Spleen (tissue), 11 donors: ENCODE data around the gene BMP2. TPM values are rescaled to one million over a fixed set of nuclear protein-coding genes. Genes with fewer than 3 reads are reported as not detected.
A peak's percentile ranks its signal among the peaks of the same experiment; 100 is the strongest.

ENCODE experiments used
- DNase-seq: peaks from one replicate; pipeline ENCODE4 v3.0.0-alpha.2; 2020
- H3K27ac ChIP-seq, 8 donors: fragments of 200-600 bp; sonication (generic) in 7 of 8; 1 replicate in 4 of 8; 2 replicates in 4 of 8; pipeline versions ENCODE4 v1.5.0 to v1.8.0; 2016 to 2021; ENCODE audit warnings: inconsistent platforms in 4 of 8, mild to moderate bottlenecking in 4 of 8, moderate library complexity in 1 of 8
- H3K27me3 ChIP-seq, 7 donors: fragments of 200-600 bp; sonication (generic) in 6 of 7; replicated peaks in 1 of 7; 1 replicate in 4 of 7; 2 replicates in 3 of 7; pipeline versions ENCODE4 v1.5.0 to v1.8.0; 2016 to 2021; ENCODE audit warnings: inconsistent platforms in 3 of 7, mild to moderate bottlenecking in 1 of 7
- H3K36me3 ChIP-seq, 6 donors: fragments of 200-600 bp; sonication (generic) in 5 of 6; 1 replicate in 4 of 6; 2 replicates in 2 of 6; pipeline versions ENCODE4 v1.5.0 to v1.8.0; 2016 to 2021; ENCODE audit warnings: inconsistent platforms in 2 of 6
- H3K4me1 ChIP-seq, 6 donors: fragments of 200-600 bp; sonication (generic) in 5 of 6; 1 replicate in 3 of 6; 2 replicates in 3 of 6; pipeline versions ENCODE4 v1.5.0 to v1.8.0; 2016 to 2021; ENCODE audit warnings: inconsistent platforms in 3 of 6
- H3K4me3 ChIP-seq, 8 donors: fragments of 200-600 bp; sonication (generic) in 7 of 8; 1 replicate in 4 of 8; 2 replicates in 4 of 8; pipeline versions ENCODE4 v1.5.0 to v1.8.0; 2016 to 2021; ENCODE audit warnings: inconsistent platforms in 4 of 8, mild to moderate bottlenecking in 4 of 8, moderate library complexity in 2 of 8
- H3K9me3 ChIP-seq, 8 donors: fragments of 200-600 bp; sonication (generic) in 7 of 8; 1 replicate in 4 of 8; 2 replicates in 4 of 8; pipeline versions ENCODE4 v1.5.0 to v1.8.0; 2016 to 2021; ENCODE audit warnings: inconsistent platforms in 4 of 8
- POLR2A ChIP-seq, 3 donors: fragments of 450-650 bp; IDR thresholded peaks; one replicate each; pipeline ENCODE4 v1.5.1; 2017; ENCODE audit warnings: antibody characterized with exemption in 3 of 3, mild to moderate bottlenecking in 1 of 3
- POLR2AphosphoS5 ChIP-seq, 3 donors: sonication (generic); formaldehyde crosslinking; IDR thresholded peaks; one replicate each; pipeline ENCODE4 v1.5.1; 2017; ENCODE audit warnings: antibody characterized with exemption in 3 of 3
- WGBS, 5 donors: extraction: QIAGEN DNeasy Blood & Tissue Kit in 3 of 5; methylation state at CpG; one replicate each; pipeline versions ENCODE4 v1.1.5 to v1.1.7; 2013 to 2018; 5-methylcytosine and 5-hydroxymethylcytosine counted together
- intact Hi-C: fragments of 100-400 bp; cut with DNase I; formaldehyde crosslinking; loops from one replicate; pipeline ENCODE4 v1.15.0; 2023; ENCODE audit warnings: low total_unique reads
- polyA plus RNA-seq, 3 donors: library from polyadenylated mRNA; stranded (reverse); fragments of 200-250 nt; gene quantifications; one replicate each; pipeline ENCODE4 v1.2.1, GENCODE V29; 2013
- total RNA-seq, 7 donors: library from RNA; depleted of rRNA in 3 of 7; stranded (reverse); fragments of >200 nt in 3 of 7; fragmentation: NEBNext Ultra II Directional in 4 of 7; extraction: Animal tissue kit (Norgen Biotek cat#: 25700) in 4 of 7; gene quantifications; one replicate each; pipeline versions ENCODE4 v1.1.0 to v1.2.1, GENCODE V29; 2016 to 2021
- TF ChIP-seq, protein P1 (sequence below), 11 experiments: fragments of 200-600 bp in 7 of 11; fragments of 450-650 bp in 4 of 11; sonication (generic) in 4 of 11; IDR thresholded peaks in 8 of 11; conservative IDR thresholded peaks in 3 of 11; 1 replicate in 7 of 11; 2 replicates in 4 of 11; pipeline versions ENCODE4 v1.4.0 to v1.8.0; 2016 to 2021; ENCODE audit warnings: antibody characterized with exemption in 11 of 11, inconsistent platforms in 4 of 11, mild to moderate bottlenecking in 1 of 11
- donor health status: healthy with polysubstance abuse.
- donor health status: DM: no; HTN: no; CAD: no; lungs with moderate emphysema.
- donor health status: DM: no; HTN: no; CAD: no.
- donor health status: Bipolar disorder and iron deficiency.
- donor health status: healthy.
- donor health status: DM: no; HTN: no; CAD: no.
- donor health status: DM: yes; HTN: yes; CAD: no.

BMP2 gene
- total and polyA plus RNA-seq, 10 donors, result 1.7 to 30.1 (median 15.0) TPM

GRCh38 chr20:6733965-6734364 is 33.5 kb upstream of the BMP2 start:
- Histone ChIP-seq H3K4me3 (no peak overlapping the region), H3K36me3 (no peaks in the 10 kb centered on the region), H3K27ac (no peak overlapping the region), H3K9me3 (peaks cover 0 to 9% (median 0%) of the 10 kb centered on the region in 8 donors), H3K4me1 (peaks cover 0 to 26% (median 2%) of the 10 kb centered on the region in 6 donors), H3K27me3 (no peaks in the 10 kb centered on the region)
- 67 to 77% (median 73%) methylated on average over 1 of the region's 1 CpG for WGBS, 5 donors
- DNase-seq, result no peak
- TF ChIP-seq POLR2AphosphoS5 (IDR thresholded peaks at IDR 0.05) (no peak), POLR2A (IDR thresholded peaks at IDR 0.05) (no peak)
- TF ChIP-seq, protein P1, sequence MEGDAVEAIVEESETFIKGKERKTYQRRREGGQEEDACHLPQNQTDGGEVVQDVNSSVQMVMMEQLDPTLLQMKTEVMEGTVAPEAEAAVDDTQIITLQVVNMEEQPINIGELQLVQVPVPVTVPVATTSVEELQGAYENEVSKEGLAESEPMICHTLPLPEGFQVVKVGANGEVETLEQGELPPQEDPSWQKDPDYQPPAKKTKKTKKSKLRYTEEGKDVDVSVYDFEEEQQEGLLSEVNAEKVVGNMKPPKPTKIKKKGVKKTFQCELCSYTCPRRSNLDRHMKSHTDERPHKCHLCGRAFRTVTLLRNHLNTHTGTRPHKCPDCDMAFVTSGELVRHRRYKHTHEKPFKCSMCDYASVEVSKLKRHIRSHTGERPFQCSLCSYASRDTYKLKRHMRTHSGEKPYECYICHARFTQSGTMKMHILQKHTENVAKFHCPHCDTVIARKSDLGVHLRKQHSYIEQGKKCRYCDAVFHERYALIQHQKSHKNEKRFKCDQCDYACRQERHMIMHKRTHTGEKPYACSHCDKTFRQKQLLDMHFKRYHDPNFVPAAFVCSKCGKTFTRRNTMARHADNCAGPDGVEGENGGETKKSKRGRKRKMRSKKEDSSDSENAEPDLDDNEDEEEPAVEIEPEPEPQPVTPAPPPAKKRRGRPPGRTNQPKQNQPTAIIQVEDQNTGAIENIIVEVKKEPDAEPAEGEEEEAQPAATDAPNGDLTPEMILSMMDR (IDR thresholded peaks at IDR 0.05 in 8 of 11, conservative IDR thresholded peaks at IDR 0.05 in 3 of 11), result no peak
- intact Hi-C loops, result no loop called here

GRCh38 chr20:6735942-6736845 is 31.3 kb upstream of the BMP2 start:
- no peaks in the 10 kb centered on the region for H3K36me3 ChIP-seq
- no peak for DNase-seq
- intact Hi-C loops, result no loop called here
- no peaks in the 10 kb centered on the region for H3K27me3 ChIP-seq
- H3K4me3 ChIP-seq, result no peak overlapping the region
- WGBS, 5 donors, result 67 to 80% (median 79%) methylated on average over 8 of the region's 8 CpGs
- TF ChIP-seq POLR2AphosphoS5 (IDR thresholded peaks at IDR 0.05) (no peak), POLR2A (IDR thresholded peaks at IDR 0.05) (no peak)
- TF ChIP-seq, protein P1 (IDR thresholded peaks at IDR 0.05 in 8 of 11, conservative IDR thresholded peaks at IDR 0.05 in 3 of 11), result no peak
- peaks cover 0 to 9% (median 0%) of the 10 kb centered on the region in 8 donors for H3K9me3 ChIP-seq
- peak overlapping the region in 7 of 8 donors; percentile 23 to 71 (median 52) for H3K27ac ChIP-seq
- peaks cover 0 to 26% (median 2%) of the 10 kb centered on the region in 6 donors for H3K4me1 ChIP-seq

- Histone ChIP-seq H3K27me3 (no peaks in the 10 kb centered on the region), H3K4me1 (peaks cover 0 to 12% (median 0%) of the 10 kb centered on the region in 6 donors), H3K27ac (no peak overlapping the region), H3K36me3 (no peaks in the 10 kb centered on the region), H3K4me3 (no peak overlapping the region), H3K9me3 (peaks cover 0 to 9% (median 0%) of the 10 kb centered on the region in 8 donors)
- WGBS, 5 donors, result 38 to 74% (median 51%) methylated on average over 1 of the region's 1 CpG
- intact Hi-C loops, result no loop called here
- TF ChIP-seq POLR2AphosphoS5 (IDR thresholded peaks at IDR 0.05), result no peak
- TF ChIP-seq, protein P1 (IDR thresholded peaks at IDR 0.05 in 8 of 11, conservative IDR thresholded peaks at IDR 0.05 in 3 of 11), result no peak
- no peak for TF ChIP-seq POLR2A (IDR thresholded peaks at IDR 0.05)
- DNase-seq, result no peak
Observed at GRCh38 chr20:6739406-6739805, 28.1 kb upstream of the BMP2 start.

DNA sequence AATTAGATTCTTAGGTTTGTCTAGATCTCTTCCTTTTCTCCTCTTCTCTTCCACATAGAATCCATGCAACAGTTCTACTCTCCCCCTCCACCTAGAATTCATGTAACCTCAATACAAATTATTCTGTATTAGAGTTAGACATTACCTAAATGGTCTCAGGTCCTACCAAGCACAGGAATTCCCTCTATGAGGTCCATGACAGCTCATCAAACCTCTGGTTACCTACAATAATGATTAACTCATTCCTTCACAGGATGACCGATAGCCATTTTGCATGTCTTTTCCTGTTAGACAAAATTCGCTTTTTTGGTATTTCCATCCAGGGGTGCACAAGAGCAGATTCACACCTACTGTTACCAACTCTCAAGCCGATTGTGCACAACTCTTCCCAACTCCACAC is 27.4 kb upstream of the BMP2 start:
- TF ChIP-seq, protein P1 (IDR thresholded peaks at IDR 0.05 in 8 of 11, conservative IDR thresholded peaks at IDR 0.05 in 3 of 11), result no peak
- TF ChIP-seq POLR2AphosphoS5 (IDR thresholded peaks at IDR 0.05) (no peak), POLR2A (IDR thresholded peaks at IDR 0.05) (no peak)
- no peak for DNase-seq
- H3K9me3 ChIP-seq, result peaks cover 0 to 2% (median 0%) of the 10 kb centered on the region in 8 donors
- no peaks in the 10 kb centered on the region for H3K36me3 ChIP-seq
- intact Hi-C loops, result no loop called here
- 85 to 92% (median 87%) methylated on average over 3 of the region's 3 CpGs for WGBS, 5 donors
- no peak overlapping the region for H3K27ac ChIP-seq
- H3K4me1 ChIP-seq, result peaks cover 0 to 10% (median 0%) of the 10 kb centered on the region in 6 donors
- H3K27me3 ChIP-seq, result no peaks in the 10 kb centered on the region
- no peak overlapping the region for H3K4me3 ChIP-seq
